ENCODE measurements around the gene AGXT.

The AGXT gene

GRCh38 chr2:240869956-240870875 lies 1.6 kb downstream of the AGXT start:
- no peak for DNase-seq

DNA sequence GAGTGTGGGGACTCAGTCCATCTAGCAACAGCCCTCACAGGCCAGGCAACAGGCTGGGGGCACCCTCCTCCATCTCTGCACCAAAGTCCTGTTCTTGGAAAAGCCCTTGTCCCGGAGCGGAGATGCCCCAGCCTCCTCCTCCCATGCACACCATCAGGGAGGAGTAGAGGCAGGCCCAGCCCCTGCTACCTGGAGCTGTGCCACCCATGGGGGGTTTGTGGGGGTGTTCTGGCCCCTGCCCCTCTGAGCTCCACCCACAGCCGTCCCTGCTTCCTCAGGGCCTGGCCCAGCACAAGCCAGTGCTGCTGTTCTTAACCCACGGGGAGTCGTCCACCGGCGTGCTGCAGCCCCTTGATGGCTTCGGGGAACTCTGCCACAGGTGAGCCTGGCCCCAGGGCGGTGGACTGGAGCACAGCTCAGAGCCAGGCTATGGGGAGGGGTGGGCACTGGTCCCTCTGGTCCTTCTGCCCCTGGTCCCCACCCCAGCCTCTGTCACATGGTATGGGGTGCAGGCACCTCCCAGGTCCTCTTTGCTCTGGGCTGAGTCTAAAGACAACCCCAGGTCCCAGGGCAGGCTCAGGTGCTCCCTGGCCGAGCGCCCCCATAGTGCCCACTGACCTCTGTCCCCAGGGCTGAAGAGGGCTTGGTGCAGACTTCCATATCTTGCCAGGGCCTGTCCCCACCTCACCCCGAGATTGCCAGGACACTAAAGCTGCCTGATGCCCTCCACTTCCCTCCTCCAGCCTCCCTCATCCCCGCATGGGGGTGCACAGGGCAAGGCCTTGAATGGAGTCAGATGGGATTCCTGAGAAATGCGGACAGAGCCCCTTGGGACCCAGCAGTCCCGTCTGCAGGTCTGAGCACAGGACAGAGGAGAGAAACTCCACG lies 2.7 kb downstream of the AGXT start:
- DNase-seq: no peak

- no peak for DNase-seq
These were observed 3.9 kb downstream of the AGXT start for GRCh38 chr2:240872317-240873097.

DNA sequence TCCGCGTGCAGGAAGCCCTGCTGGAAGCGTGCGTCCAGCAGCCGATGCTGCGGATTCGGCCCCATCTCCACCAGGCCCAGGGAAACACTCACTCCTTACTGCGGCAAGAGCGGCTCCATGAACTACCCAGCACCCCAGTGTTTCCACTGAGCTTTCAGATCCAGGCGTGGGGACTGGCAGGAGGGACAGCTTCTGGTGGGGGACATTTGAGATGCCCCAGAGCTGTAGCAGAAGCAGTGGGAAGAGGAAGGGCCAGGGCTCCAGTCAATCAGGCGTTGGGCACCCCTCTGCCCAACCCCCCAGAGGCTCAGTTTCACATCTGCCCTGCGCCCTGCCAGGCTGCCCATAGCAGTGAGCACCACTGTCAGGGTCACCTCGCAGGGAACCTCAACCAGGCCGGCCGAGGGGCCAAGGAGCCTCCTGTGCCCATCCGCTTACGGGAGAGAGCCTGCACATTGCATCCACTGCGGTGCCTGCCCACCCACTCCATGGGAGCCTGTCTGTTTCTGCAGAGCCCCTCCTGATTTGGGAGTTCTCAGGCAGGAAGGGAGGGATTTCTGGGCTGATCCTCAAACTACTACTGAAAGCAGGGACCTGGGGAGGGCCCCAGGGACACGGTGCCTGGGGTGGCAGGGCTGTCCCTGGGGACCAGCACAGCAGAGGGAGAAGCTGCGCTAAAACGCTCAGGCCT lies 4.6 kb downstream of the AGXT start:
- no peak for DNase-seq

DNA sequence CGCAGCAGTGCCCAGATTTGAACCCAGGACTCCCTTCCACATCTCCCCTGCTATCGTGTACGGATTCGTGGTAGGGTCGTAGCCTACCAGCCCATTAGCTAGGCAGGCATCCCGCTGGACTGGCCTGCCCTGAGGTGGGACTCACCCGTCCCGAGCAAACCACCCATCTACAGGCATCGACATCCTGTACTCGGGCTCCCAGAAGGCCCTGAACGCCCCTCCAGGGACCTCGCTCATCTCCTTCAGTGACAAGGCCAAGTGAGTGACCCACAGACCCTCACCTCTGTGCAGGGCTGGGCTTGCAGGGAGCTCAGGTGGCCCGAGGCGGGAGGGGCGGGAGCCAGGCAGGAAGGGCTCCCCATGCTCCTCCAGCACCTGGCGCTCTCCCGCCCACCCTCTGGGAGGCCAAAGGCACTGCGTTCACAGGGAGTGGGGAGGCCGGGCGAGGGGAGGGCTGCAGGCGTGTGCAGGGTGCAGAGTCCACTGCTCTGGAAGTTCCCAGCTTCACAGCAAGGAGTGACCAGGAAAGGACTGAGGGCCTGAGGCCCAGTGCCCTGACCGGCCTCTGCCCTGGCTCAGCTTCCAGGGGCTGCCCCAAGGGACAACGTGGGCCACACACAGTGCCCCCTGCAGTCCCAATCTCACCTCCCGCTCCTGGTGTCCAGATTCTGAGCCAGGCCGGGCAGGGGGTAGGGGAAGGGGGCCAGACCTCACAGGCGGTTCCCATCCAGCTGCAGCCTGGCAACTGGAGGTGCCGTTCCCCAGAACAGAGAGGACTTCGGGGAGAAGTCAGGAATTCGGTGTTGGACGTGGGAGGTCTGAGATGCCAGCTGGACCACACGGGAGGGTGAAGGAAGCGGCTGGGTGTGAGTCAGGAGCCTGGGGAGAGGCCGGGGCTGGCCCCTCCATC lies 5.4 kb downstream of the AGXT start:
- no peak for DNase-seq

GRCh38 chr2:240874715-240875227 lies 6.1 kb downstream of the AGXT start:
- no peak for DNase-seq

GRCh38 chr2:240875228-240876034 lies 6.8 kb downstream of the AGXT start:
- DNase-seq: no peak

GRCh38 chr2:240876035-240876474 lies 7.4 kb downstream of the AGXT start:
- DNase-seq: no peak

DNA sequence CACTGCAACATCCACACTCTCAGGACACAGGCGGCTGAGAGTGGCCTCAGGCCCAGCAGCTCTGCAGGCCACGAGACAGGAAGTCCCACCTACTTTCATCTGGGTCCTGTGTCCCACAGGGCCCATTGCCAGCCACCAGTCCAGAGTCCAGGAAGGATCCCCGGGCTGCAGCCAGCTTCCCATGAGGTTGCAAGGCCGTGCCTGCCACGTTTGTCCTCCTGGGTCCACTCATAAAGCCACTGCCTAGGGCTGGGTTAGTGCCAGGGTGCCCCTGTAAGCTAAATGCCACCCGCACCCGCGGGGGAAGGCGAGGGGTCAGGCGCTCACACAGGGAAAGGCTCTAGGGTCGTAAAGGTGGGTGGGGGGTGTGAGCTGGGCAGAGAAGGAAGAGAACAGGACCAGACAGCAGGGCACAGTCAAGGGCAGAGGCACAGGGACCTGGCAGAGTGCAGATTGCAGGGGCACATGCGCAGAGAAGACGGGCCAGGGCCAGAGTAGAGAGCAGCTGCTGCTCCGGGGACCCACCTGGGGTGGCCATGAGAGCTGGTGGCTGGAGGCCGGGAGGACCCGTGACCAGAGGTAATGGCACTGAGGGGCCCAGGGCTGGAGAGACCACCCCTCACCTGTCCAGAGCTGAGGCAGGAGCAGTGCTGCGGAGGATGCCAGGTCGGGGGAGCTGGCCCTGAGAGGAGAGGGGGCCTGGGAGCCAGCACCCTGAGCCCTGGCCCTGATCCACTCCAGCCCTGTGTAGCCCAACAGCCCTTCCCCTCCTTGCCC lies 8.0 kb downstream of the AGXT start:
- no peak for DNase-seq

GRCh38 chr2:240877460-240878340 lies 9.1 kb downstream of the AGXT start:
- no peak for DNase-seq

GRCh38 chr2:240878341-240878936 lies 9.8 kb downstream of the AGXT start:
- DNase-seq: no peak

DNA sequence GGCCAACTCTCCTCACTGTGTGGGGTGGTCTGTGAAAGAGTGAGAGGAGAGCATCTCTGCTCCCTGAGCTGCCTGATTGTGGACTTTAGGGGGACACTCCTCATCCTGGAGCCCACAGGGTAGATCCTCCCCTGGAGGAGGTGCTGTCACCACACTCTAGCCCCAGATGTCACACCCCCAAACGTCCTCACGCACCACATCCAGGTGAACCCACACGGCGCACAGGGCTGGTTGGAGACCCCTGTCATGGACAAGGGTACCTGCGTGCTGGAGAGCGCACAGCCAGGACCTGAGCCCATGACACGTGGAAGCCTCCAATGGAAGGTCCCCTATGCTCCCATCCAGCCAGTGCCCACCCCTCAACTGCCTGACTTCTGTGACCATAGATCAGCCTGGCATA lies 10.5 kb downstream of the AGXT start:
- no peak for DNase-seq

DNA sequence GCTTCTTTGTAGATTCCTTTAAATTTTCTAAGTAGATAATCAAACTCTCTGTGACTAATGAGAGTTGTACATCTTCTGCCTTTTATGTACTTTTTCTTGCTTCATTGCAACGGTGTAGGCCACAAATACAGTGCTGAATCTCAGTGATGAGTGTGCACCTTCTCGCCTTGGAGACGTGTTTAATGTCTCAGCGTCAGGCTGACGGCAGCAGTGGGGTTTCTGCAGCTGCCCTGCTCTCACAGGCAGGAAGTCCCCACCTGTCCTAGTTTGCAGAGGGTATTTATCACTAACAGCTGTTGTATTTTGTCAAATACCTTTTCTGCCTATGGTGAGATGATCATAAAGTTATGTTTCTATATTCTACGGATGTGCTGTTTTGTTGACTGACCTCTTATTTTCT lies 13.3 kb downstream of the AGXT start:
- no peak for DNase-seq

- no peak for DNase-seq
These were observed 15.6 kb downstream of the AGXT start for GRCh38 chr2:240884221-240884620.

- no peak for DNase-seq
These were observed 16.1 kb downstream of the AGXT start for GRCh38 chr2:240884745-240885144.

GRCh38 chr2:240885566-240885965 lies 16.9 kb downstream of the AGXT start:
- peak; percentile 5 for DNase-seq

DNA sequence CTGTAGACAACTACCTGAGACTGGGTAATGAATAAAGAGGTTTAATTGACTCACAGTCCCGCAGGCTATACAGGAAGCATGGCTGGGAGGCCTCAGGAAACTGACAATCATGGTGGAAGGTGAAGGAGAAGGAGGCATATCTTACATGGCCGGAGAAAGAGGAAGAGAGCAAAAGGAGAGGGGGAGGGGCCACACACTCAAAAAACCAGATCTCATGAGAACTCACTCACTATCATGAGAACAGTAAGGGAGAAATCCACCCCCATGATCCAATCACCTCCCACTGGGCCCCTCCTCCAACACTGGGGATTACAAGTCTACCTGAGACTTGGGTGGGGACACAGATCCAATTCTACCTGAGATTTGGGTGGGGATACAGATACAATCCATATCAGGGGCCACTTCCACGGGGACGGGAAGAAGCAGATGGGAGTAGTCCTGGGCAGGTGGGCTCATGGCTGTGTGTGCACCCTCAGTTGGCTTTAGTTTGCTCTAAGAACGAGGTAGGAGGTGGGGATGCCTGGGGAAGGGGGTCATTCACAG lies 17.5 kb downstream of the AGXT start:
- peak; percentile 12 for DNase-seq
